ENCODE measurements around the gene ASB18. TPM values are rescaled to one million over a fixed set of nuclear protein-coding genes. Genes with fewer than 3 reads are reported as not detected.

Gene ASB18
- total RNA-seq, 3 donors from 2014 or later: not detected

GRCh38 chr2:236177604-236177966 lies 86.6 kb downstream of the ASB18 start:
- H3K36me3 ChIP-seq (ENCODE audit: low read depth): no peaks in the 10 kb centered on the region
- H3K4me1 ChIP-seq (ENCODE audit: low read depth): peaks cover 14% of the 10 kb centered on the region
- ATAC-seq (peak; percentile 75), DNase-seq (peak in 2 of 3 donors; percentile 36 to 56)
- no peak for TF ChIP-seq CTCF (IDR thresholded peaks at IDR 0.05)
- intact Hi-C loops (cut with DNase I, micrococcal nuclease): no loop called here
- no peaks in the 10 kb centered on the region for H3K9me3 ChIP-seq
- no peak overlapping the region for H3K4me3 ChIP-seq

DNA sequence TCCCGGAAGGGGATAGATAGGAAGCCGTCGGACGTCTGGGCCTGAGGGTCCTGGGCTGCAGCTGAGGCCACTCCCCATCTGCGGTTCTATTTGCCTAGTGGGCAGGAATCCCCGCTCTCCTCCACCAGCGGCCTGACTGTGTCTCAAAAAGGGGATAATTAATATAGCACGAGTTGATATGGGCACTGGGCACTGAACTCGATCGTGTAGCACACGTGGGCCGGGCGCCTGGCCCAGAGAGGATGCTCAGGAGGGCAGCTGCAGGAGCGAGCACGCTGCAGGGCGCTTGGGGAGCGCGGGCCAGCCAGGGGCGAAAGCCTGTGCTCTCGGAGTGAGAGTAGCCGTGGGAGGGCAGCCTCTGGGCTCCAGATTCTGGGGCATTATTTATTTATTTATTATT lies 87.3 kb downstream of the ASB18 start:
- DNase-seq: no peak
- Histone ChIP-seq H3K36me3 (ENCODE audit: low read depth) (no peaks in the 10 kb centered on the region), H3K4me1 (ENCODE audit: low read depth) (peaks cover 14% of the 10 kb centered on the region), H3K9me3 (no peaks in the 10 kb centered on the region), H3K4me3 (no peak overlapping the region)
- intact Hi-C loops (cut with DNase I, micrococcal nuclease): no loop called here
- no peak for ATAC-seq
- TF ChIP-seq CTCF (IDR thresholded peaks at IDR 0.05): no peak

GRCh38 chr2:236176417-236176816 lies 87.8 kb downstream of the ASB18 start:
- intact Hi-C loops (cut with DNase I, micrococcal nuclease): no loop called here
- ATAC-seq (peak; percentile 46), DNase-seq (peak in 1 of 3 donors; percentile 34)
- peaks cover 14% of the 10 kb centered on the region for H3K4me1 ChIP-seq (ENCODE audit: low read depth)
- TF ChIP-seq CTCF (IDR thresholded peaks at IDR 0.05): peak; percentile 40
- no peaks in the 10 kb centered on the region for H3K9me3 ChIP-seq
- H3K4me3 ChIP-seq: no peak overlapping the region
- H3K36me3 ChIP-seq (ENCODE audit: low read depth): no peaks in the 10 kb centered on the region

- Histone ChIP-seq H3K4me3 (no peak overlapping the region), H3K36me3 (ENCODE audit: low read depth) (no peaks in the 10 kb centered on the region), H3K4me1 (ENCODE audit: low read depth) (peaks cover 14% of the 10 kb centered on the region), H3K9me3 (no peaks in the 10 kb centered on the region)
- no peak for TF ChIP-seq CTCF (IDR thresholded peaks at IDR 0.05)
- no peak for ATAC-seq
- intact Hi-C loops (cut with DNase I, micrococcal nuclease): no loop called here
- DNase-seq: no peak
These were observed 88.6 kb downstream of the ASB18 start for GRCh38 chr2:236175548-236176150.

- peak; percentile 57 for ATAC-seq
- no peaks in the 10 kb centered on the region for H3K9me3 ChIP-seq
- TF ChIP-seq CTCF (IDR thresholded peaks at IDR 0.05): no peak
- no peaks in the 10 kb centered on the region for H3K36me3 ChIP-seq (ENCODE audit: low read depth)
- intact Hi-C loops (cut with DNase I, micrococcal nuclease): no loop called here
- no peak overlapping the region for H3K4me3 ChIP-seq
- DNase-seq: no peak
- H3K4me1 ChIP-seq (ENCODE audit: low read depth): peaks cover 16% of the 10 kb centered on the region
These were observed 90.2 kb downstream of the ASB18 start for GRCh38 chr2:236173729-236174607.
